ENCODE results near the gene TULP3.

Gene TULP3

GRCh38 chr12:2977776-2978175, 87.1 kb downstream of the TULP3 start:
- no peak for DNase-seq

- no peak for DNase-seq
Observed at GRCh38 chr12:2979806-2980205, 89.1 kb downstream of the TULP3 start.

- no peak for DNase-seq
Observed at GRCh38 chr12:2980630-2981029, 89.9 kb downstream of the TULP3 start.

GRCh38 chr12:2982361-2982760, 91.7 kb downstream of the TULP3 start:
- DNase-seq: no peak

- no peak for DNase-seq
Observed at GRCh38 chr12:2984249-2984648, 93.6 kb downstream of the TULP3 start.

GRCh38 chr12:2984698-2985097, 94.0 kb downstream of the TULP3 start:
- DNase-seq: no peak

- DNase-seq: no peak
Observed at GRCh38 chr12:2986876-2987275, 96.2 kb downstream of the TULP3 start.

GRCh38 chr12:2988494-2988893, 97.8 kb downstream of the TULP3 start:
- no peak for DNase-seq

Measured in activated CD4-positive, alpha-beta T cell treated with anti-CD3 and anti-CD28 coated beads, Interleukin-2, amount 50 U/mL, for 4 hours (primary cell).